ENCODE results near the gene MAP3K7. TPM values are rescaled to one million over a fixed set of nuclear protein-coding genes. Genes with fewer than 3 reads are reported as not detected.

The MAP3K7 gene
- total RNA-seq = 10 to 100 TPM; 18.4 to 44.9 (median 26.3) TPM

GRCh38 chr6:90586836-90587638 is at the start of gene MAP3K7:
Gene MAP3K7, minus strand, starts transcription at chr6:90587072. Its CDS starts 189 bp downstream, at chr6:90586883.
- Histone ChIP-seq H3K27ac (peak within 1 kb of the TSS; percentile 97), H3K27me3 (peaks cover 12% of the 10 kb centered on the region), H3K36me3 (no peaks in the 10 kb centered on the region), H3K4me1 (peaks cover 43% of the 10 kb centered on the region), H3K4me3 (peak within 1 kb of the TSS; percentile 100), H3K9me3 (no peaks in the 10 kb centered on the region)
- under 1% methylated on average over 52 of the region's 58 CpGs for WGBS
- DNase-seq (ENCODE audit: low spot score in 2 of 2) = peak; percentile 93 to 95
- TF ChIP-seq POLR2A (IDR thresholded peaks at IDR 0.05) = peak in 1 of 2 donors; percentile 74
- TF ChIP-seq EP300 (IDR thresholded peaks at IDR 0.05) = no peak
- TF ChIP-seq CTCF (IDR thresholded peaks at IDR 0.05) = no peak
- peak; percentile 15 to 65 (median 49) for TF ChIP-seq POLR2AphosphoS5 (IDR thresholded peaks at IDR 0.05)

- DNase-seq (ENCODE audit: low spot score in 2 of 2) = no peak
- TF ChIP-seq EP300 (IDR thresholded peaks at IDR 0.05) = no peak
- TF ChIP-seq CTCF (IDR thresholded peaks at IDR 0.05) = no peak
- no peak for TF ChIP-seq POLR2A (IDR thresholded peaks at IDR 0.05)
- TF ChIP-seq POLR2AphosphoS5 (IDR thresholded peaks at IDR 0.05) = no peak
- Histone ChIP-seq H3K27ac (no peak overlapping the region), H3K4me3 (no peak overlapping the region), H3K27me3 (no peaks in the 10 kb centered on the region), H3K4me1 (no peaks in the 10 kb centered on the region), H3K9me3 (no peaks in the 10 kb centered on the region), H3K36me3 (no peaks in the 10 kb centered on the region)
- WGBS = 5% methylated on average over 1 of the region's 1 CpG
Observed at GRCh38 chr6:90631046-90631445, 44.2 kb upstream of the MAP3K7 start.

- Histone ChIP-seq H3K4me3 (no peak overlapping the region), H3K4me1 (no peaks in the 10 kb centered on the region), H3K27ac (no peak overlapping the region), H3K9me3 (no peaks in the 10 kb centered on the region), H3K27me3 (peaks cover 25% of the 10 kb centered on the region), H3K36me3 (no peaks in the 10 kb centered on the region)
- no peak for TF ChIP-seq POLR2AphosphoS5 (IDR thresholded peaks at IDR 0.05)
- TF ChIP-seq CTCF (IDR thresholded peaks at IDR 0.05) = no peak
- no peak for DNase-seq (ENCODE audit: low spot score in 2 of 2)
- 94% methylated on average over 2 of the region's 2 CpGs for WGBS
Observed at GRCh38 chr6:90621581-90621980, 34.7 kb upstream of the MAP3K7 start.

GRCh38 chr6:90619221-90619620 is 32.3 kb upstream of the MAP3K7 start:
- H3K4me3 ChIP-seq = no peak overlapping the region
- no peak for DNase-seq (ENCODE audit: low spot score in 2 of 2)
- H3K9me3 ChIP-seq = no peaks in the 10 kb centered on the region
- H3K36me3 ChIP-seq = no peaks in the 10 kb centered on the region
- WGBS = 52% methylated on average over 2 of the region's 2 CpGs
- TF ChIP-seq EP300 (IDR thresholded peaks at IDR 0.05) = no peak
- TF ChIP-seq CTCF (IDR thresholded peaks at IDR 0.05) = no peak
- TF ChIP-seq POLR2AphosphoS5 (IDR thresholded peaks at IDR 0.05) = no peak
- no peak for TF ChIP-seq POLR2A (IDR thresholded peaks at IDR 0.05)
- no peak overlapping the region for H3K27ac ChIP-seq
- peaks cover 33% of the 10 kb centered on the region for H3K27me3 ChIP-seq
- no peaks in the 10 kb centered on the region for H3K4me1 ChIP-seq

DNA sequence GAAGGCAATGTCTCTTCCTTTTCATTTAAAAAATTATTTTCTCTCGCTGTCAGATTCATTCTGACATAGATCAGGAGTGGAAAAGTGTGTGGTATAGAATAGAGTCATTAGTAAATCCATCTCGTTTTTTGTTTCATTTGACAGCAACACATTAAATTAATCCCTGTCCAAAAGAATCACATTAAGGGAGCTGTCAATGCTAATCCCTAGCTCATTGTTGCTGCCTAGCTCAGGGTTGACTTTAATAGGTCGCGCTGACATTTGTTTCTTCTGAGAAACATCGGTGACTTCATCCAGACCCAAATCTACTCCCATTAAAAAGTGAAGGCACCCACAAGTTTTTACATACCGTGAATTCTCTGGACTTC is 25.4 kb upstream of the MAP3K7 start:
- Histone ChIP-seq H3K9me3 (no peaks in the 10 kb centered on the region), H3K4me3 (no peak overlapping the region), H3K27ac (no peak overlapping the region), H3K36me3 (no peaks in the 10 kb centered on the region), H3K27me3 (peaks cover 40% of the 10 kb centered on the region), H3K4me1 (peaks cover 17% of the 10 kb centered on the region)
- no peak for TF ChIP-seq POLR2A (IDR thresholded peaks at IDR 0.05)
- TF ChIP-seq EP300 (IDR thresholded peaks at IDR 0.05) = no peak
- TF ChIP-seq CTCF (IDR thresholded peaks at IDR 0.05) = no peak
- no peak for TF ChIP-seq POLR2AphosphoS5 (IDR thresholded peaks at IDR 0.05)
- WGBS = 75% methylated on average over 6 of the region's 6 CpGs
- no peak for DNase-seq (ENCODE audit: low spot score in 2 of 2)

All from suprapubic skin (tissue), 4 donors.